Stimulated activated naive CD8-positive, alpha-beta T cell treated with anti-CD3 and anti-CD28 coated beads, Interleukin-15, Interleukin-2, amounts not matched to agents 100 ng/mL and 50 ng/mL, for 24 hours (primary cell): ENCODE data around the gene DNHD1.

Source experiments
- H3K27ac Mint-ChIP-seq: one replicate; pipeline ENCODE4 v1.8.0; 2021; ENCODE audit warnings: mild to moderate bottlenecking, mixed read lengths
- H3K27me3 Mint-ChIP-seq: one replicate; pipeline ENCODE4 v1.8.0; 2021; ENCODE audit warnings: mixed read lengths
- H3K36me3 Mint-ChIP-seq: one replicate; pipeline ENCODE4 v1.8.0; 2021; ENCODE audit warnings: low read depth, mixed read lengths
- H3K4me1 Mint-ChIP-seq: one replicate; pipeline ENCODE4 v1.8.0; 2021; ENCODE audit warnings: low read depth, mixed read lengths
- H3K4me3 Mint-ChIP-seq: one replicate; pipeline ENCODE4 v1.8.0; 2021; ENCODE audit warnings: mild to moderate bottlenecking, mixed read lengths
- H3K9me3 Mint-ChIP-seq: one replicate; pipeline ENCODE4 v1.8.0; 2021; ENCODE audit warnings: mixed read lengths

Gene DNHD1

GRCh38 chr11:6557761-6558674 is 60.9 kb downstream of the DNHD1 start:
- peaks cover 10% of the 10 kb centered on the region for H3K36me3 Mint-ChIP-seq
- no peaks in the 10 kb centered on the region for H3K4me1 Mint-ChIP-seq
- H3K27me3 Mint-ChIP-seq, result no peaks in the 10 kb centered on the region
- no peak overlapping the region for H3K4me3 Mint-ChIP-seq
- H3K27ac Mint-ChIP-seq, result no peak overlapping the region
- no peaks in the 10 kb centered on the region for H3K9me3 Mint-ChIP-seq

GRCh38 chr11:6559369-6559768 is 62.3 kb downstream of the DNHD1 start:
- Mint-ChIP-seq H3K4me1 (no peaks in the 10 kb centered on the region), H3K4me3 (no peak overlapping the region), H3K36me3 (peaks cover 10% of the 10 kb centered on the region), H3K27ac (no peak overlapping the region), H3K27me3 (no peaks in the 10 kb centered on the region), H3K9me3 (no peaks in the 10 kb centered on the region)

GRCh38 chr11:6561288-6561687 is 64.2 kb downstream of the DNHD1 start:
- H3K27ac Mint-ChIP-seq, result no peak overlapping the region
- peaks cover 11% of the 10 kb centered on the region for H3K36me3 Mint-ChIP-seq
- no peaks in the 10 kb centered on the region for H3K9me3 Mint-ChIP-seq
- H3K27me3 Mint-ChIP-seq, result no peaks in the 10 kb centered on the region
- no peaks in the 10 kb centered on the region for H3K4me1 Mint-ChIP-seq
- no peak overlapping the region for H3K4me3 Mint-ChIP-seq

DNA sequence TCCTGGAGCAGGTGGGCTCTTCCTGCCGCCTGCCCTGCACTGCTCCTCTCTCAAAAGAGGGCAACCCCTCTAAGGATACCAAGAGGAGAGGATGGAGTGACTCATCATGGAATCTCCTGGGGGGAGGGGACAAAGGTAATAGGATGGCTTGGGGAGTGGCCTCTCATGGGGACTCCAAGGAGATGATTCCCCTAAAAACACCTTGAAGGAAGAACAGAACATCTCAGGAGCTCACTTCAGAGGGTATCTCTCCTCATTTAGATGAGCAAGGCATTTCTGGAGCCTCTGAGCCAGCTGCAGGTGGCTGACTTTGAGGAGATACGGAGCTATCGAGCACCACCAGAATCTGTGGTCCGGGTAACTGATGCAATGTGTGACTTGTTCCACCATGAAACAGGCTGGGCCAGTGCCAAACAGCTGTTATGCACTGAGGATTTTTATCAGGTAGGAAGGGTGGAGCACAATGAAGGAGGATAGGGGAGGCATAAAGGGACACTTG is 66.1 kb downstream of the DNHD1 start:
- no peak overlapping the region for H3K27ac Mint-ChIP-seq
- H3K4me3 Mint-ChIP-seq, result no peak overlapping the region
- peaks cover 14% of the 10 kb centered on the region for H3K36me3 Mint-ChIP-seq
- H3K4me1 Mint-ChIP-seq, result no peaks in the 10 kb centered on the region
- no peaks in the 10 kb centered on the region for H3K9me3 Mint-ChIP-seq
- no peaks in the 10 kb centered on the region for H3K27me3 Mint-ChIP-seq

DNA sequence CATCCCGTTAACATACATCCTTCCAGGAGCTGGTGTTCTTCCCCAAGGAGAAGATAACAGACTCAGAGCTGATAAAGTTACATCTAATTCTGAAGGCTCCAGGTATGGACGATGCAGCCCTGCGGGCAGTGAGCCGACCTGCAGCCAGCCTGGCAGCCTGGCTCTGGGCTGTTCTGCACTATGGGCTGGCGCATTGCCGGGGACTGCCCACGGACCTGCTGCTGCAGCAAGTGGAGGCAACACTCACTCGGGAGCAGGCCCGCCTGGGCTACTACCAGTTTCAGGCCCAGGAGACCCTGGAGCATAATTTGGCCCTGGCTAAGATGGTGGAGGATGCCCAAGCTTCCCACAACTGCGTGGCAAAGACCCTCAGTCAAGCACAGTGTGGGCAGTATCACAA is 66.6 kb downstream of the DNHD1 start:
- no peaks in the 10 kb centered on the region for H3K4me1 Mint-ChIP-seq
- H3K27ac Mint-ChIP-seq, result no peak overlapping the region
- H3K4me3 Mint-ChIP-seq, result no peak overlapping the region
- H3K36me3 Mint-ChIP-seq, result peaks cover 14% of the 10 kb centered on the region
- H3K9me3 Mint-ChIP-seq, result no peaks in the 10 kb centered on the region
- no peaks in the 10 kb centered on the region for H3K27me3 Mint-ChIP-seq

DNA sequence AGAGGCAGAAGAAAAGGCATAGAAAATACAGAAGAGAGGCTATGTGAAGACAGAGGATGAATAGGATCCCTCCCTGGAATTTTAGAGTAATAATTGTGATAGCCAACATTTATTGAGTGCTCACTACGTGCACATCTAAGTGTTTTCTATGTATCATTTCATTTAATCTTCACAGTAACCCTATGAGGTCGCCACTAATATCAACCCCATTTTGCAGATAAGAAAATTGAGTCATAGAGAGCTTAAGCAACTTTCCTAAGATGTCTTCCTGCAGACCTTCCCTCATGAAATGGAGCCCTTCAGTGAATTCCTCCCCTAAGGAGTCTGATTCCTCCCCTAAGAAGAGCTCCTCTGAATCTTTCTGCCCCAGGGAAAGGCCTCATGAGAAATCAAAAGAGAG is 68.2 kb downstream of the DNHD1 start:
- Mint-ChIP-seq H3K4me1 (no peaks in the 10 kb centered on the region), H3K9me3 (no peaks in the 10 kb centered on the region), H3K4me3 (no peak overlapping the region), H3K27ac (no peak overlapping the region), H3K36me3 (peaks cover 19% of the 10 kb centered on the region), H3K27me3 (no peaks in the 10 kb centered on the region)

DNA sequence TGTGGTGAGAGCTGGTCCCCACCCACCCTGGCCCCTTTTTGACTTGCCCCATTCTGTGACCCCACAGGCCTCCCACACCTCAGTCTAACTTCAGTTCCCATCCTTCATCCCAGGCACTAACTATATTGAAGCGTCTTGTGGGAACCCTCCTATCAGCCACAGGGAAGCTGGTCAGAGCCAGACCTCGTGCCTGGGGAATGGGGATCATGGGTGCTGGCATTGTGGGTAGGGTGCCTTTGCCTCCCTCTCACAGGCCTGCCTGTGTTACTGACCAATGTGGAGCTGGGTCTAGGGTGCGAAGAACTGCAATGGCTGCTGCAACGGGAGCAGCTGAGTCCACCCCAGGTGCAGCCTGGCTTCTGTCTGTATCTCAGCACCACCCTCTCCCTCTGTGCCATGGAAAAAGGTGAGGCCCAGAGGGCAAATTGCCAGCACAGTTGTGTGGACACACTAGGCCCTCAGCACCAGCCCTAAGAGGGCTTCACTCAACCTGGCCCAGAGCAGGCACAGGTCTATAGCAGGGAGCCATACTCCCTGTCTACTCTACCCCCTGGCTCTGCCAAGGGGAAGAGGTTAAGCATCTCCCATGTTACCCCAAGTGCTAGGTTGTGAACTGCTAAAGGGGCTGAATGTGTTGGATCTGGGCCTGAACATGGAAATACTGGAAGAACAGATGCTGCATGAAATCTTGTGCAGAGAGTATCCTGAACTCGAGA is 69.1 kb downstream of the DNHD1 start:
- no peaks in the 10 kb centered on the region for H3K27me3 Mint-ChIP-seq
- H3K27ac Mint-ChIP-seq, result no peak overlapping the region
- no peak overlapping the region for H3K4me3 Mint-ChIP-seq
- H3K9me3 Mint-ChIP-seq, result no peaks in the 10 kb centered on the region
- no peaks in the 10 kb centered on the region for H3K4me1 Mint-ChIP-seq
- peaks cover 20% of the 10 kb centered on the region for H3K36me3 Mint-ChIP-seq

GRCh38 chr11:6566704-6567370 is 69.8 kb downstream of the DNHD1 start:
- Mint-ChIP-seq H3K4me3 (no peak overlapping the region), H3K27me3 (no peaks in the 10 kb centered on the region), H3K9me3 (no peaks in the 10 kb centered on the region), H3K27ac (no peak overlapping the region), H3K36me3 (peaks cover 23% of the 10 kb centered on the region), H3K4me1 (no peaks in the 10 kb centered on the region)

GRCh38 chr11:6567371-6567745 is 70.3 kb downstream of the DNHD1 start:
- Mint-ChIP-seq H3K4me3 (no peak overlapping the region), H3K27ac (no peak overlapping the region), H3K27me3 (no peaks in the 10 kb centered on the region), H3K9me3 (no peaks in the 10 kb centered on the region), H3K4me1 (no peaks in the 10 kb centered on the region), H3K36me3 (peaks cover 23% of the 10 kb centered on the region)

DNA sequence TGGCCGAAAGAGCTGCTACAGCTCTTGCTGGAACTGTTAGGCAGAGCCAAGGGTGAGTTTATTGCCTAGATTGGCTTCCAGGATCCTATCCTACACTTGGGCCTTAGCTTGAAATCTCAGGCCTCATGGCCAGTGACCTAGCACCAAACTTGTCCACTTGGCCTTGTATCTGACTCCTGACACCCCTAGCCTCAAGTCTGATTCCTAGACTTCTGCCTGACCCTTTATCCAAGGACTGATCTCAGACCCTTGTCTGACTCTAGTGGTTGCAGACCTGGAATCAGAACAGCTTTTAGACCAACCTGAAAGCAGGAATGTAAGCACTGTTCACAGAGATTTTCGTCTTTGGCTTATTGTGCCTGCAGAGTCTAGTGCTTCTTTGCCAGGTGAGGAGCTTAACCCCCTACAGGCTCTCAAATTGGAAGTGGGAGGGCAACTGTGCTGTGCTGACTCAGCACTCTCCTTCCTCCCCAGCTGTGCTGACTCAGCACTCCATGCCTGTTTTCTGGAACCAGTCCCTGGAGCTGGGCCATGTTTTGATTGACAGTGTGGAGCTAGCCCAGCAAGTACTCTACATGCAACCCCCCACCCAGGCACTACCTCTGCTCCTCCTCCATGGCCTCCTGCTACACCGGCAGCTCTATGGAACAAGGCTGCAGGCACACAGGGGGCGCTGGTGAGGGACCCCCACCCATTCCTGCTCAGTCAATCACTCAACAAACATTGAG is 71.3 kb downstream of the DNHD1 start:
- Mint-ChIP-seq H3K27ac (no peak overlapping the region), H3K4me1 (no peaks in the 10 kb centered on the region), H3K27me3 (no peaks in the 10 kb centered on the region), H3K36me3 (peaks cover 28% of the 10 kb centered on the region), H3K9me3 (no peaks in the 10 kb centered on the region), H3K4me3 (no peak overlapping the region)

DNA sequence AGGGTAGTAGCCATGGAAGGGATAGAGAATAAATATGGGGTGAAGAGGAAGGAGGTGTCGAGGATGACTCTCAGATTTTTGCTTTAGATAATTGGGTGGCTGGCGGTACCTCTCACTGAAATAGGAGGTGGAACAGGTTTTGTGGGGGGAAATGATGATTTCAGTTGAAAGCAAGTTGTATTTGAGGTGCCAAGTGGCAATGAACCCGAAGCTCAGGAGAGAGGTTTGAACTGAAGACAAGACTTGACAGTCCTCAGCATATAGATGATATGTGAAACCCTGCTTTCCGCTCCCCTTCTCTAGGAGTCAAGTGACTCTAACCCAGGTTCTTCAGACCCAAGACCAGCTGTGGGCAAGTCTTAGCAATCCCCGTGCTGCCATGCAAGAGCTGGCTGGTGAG is 72.6 kb downstream of the DNHD1 start:
- H3K9me3 Mint-ChIP-seq, result no peaks in the 10 kb centered on the region
- no peak overlapping the region for H3K4me3 Mint-ChIP-seq
- peaks cover 32% of the 10 kb centered on the region for H3K36me3 Mint-ChIP-seq
- H3K27me3 Mint-ChIP-seq, result no peaks in the 10 kb centered on the region
- no peaks in the 10 kb centered on the region for H3K4me1 Mint-ChIP-seq
- peak overlapping the region; percentile 2 for H3K27ac Mint-ChIP-seq

DNA sequence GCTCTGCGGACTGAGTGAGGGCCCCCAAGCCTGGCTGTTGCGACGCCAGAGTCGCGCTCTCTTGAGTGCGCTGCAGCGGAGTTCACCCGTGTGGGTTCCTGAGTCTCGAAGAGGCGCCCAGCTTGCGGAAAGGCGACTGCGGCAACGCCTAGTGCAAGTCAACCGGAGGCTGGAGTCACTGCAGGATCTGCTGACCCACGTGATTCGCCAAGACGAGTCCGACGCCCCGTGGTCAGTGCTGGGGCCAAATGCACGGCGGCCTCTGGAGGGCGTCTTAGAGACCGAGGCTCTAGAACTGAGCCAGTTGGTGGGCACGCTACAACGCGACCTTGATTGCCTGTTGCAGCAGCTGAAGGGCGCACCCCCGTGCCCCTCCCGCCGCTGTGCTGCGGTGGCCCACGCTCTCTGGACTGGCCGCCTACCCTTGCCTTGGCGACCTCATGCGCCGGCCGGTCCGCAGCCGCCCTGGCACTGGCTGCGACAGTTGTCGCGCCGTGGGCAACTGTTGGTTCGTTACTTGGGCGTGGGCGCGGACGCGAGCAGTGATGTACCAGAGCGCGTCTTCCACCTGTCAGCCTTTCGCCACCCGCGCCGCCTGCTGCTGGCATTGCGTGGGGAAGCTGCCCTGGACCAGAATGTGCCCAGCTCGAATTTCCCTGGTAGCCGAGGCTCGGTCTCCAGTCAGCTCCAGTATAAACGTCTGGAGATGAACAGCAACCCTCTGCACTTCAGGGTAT is 73.8 kb downstream of the DNHD1 start:
- Mint-ChIP-seq H3K9me3 (no peaks in the 10 kb centered on the region), H3K27me3 (no peaks in the 10 kb centered on the region), H3K4me1 (no peaks in the 10 kb centered on the region), H3K36me3 (peaks cover 32% of the 10 kb centered on the region), H3K4me3 (no peak overlapping the region), H3K27ac (no peak overlapping the region)

GRCh38 chr11:6571434-6572008 is 74.4 kb downstream of the DNHD1 start:
- Mint-ChIP-seq H3K27me3 (no peaks in the 10 kb centered on the region), H3K9me3 (no peaks in the 10 kb centered on the region), H3K4me1 (no peaks in the 10 kb centered on the region), H3K4me3 (no peak overlapping the region), H3K27ac (no peak overlapping the region), H3K36me3 (peaks cover 31% of the 10 kb centered on the region)

GRCh38 chr11:6572215-6572614 is 75.1 kb downstream of the DNHD1 start:
- Mint-ChIP-seq H3K4me3 (no peak overlapping the region), H3K9me3 (no peaks in the 10 kb centered on the region), H3K27ac (no peak overlapping the region), H3K4me1 (no peaks in the 10 kb centered on the region), H3K36me3 (peaks cover 31% of the 10 kb centered on the region), H3K27me3 (no peaks in the 10 kb centered on the region)
